ENCODE measurements around the gene TBX4.
A peak's percentile ranks its signal among the peaks of the same experiment; 100 is the strongest.

The TBX4 gene

GRCh38 chr17:61485067-61485775, 33.0 kb downstream of the TBX4 start:
- no peaks in the 10 kb centered on the region for H3K27me3 ChIP-seq (ENCODE audit: control insufficient read depth in 2 of 2, insufficient read depth in 2 of 2, low read length in 2 of 2)
- H3K4me3 ChIP-seq (ENCODE audit: low read length in 2 of 2): no peak overlapping the region
- no peaks in the 10 kb centered on the region for H3K36me3 ChIP-seq (ENCODE audit: control insufficient read depth in 2 of 2, insufficient read depth in 2 of 2, low read length in 2 of 2)
- no peak overlapping the region for H3K9ac ChIP-seq (ENCODE audit: low read depth in 1 of 2, low read length in 2 of 2)
- H3K4me1 ChIP-seq (ENCODE audit: control insufficient read depth in 2 of 2, insufficient read depth in 2 of 2, low read length in 2 of 2): peaks cover 5 to 18% of the 10 kb centered on the region in 2 donors
- H3K27ac ChIP-seq (ENCODE audit: low read depth in 2 of 2, low read length in 2 of 2): no peak overlapping the region
- H3K9me3 ChIP-seq (ENCODE audit: control insufficient read depth in 2 of 2, low read length in 2 of 2): no peaks in the 10 kb centered on the region

- Histone ChIP-seq H3K9me3 (ENCODE audit: control insufficient read depth in 2 of 2, low read length in 2 of 2) (no peaks in the 10 kb centered on the region), H3K36me3 (ENCODE audit: control insufficient read depth in 2 of 2, insufficient read depth in 2 of 2, low read length in 2 of 2) (no peaks in the 10 kb centered on the region), H3K9ac (ENCODE audit: low read depth in 1 of 2, low read length in 2 of 2) (no peak overlapping the region), H3K4me1 (ENCODE audit: control insufficient read depth in 2 of 2, insufficient read depth in 2 of 2, low read length in 2 of 2) (peaks cover 5 to 18% of the 10 kb centered on the region in 2 donors), H3K27me3 (ENCODE audit: control insufficient read depth in 2 of 2, insufficient read depth in 2 of 2, low read length in 2 of 2) (no peaks in the 10 kb centered on the region), H3K27ac (ENCODE audit: low read depth in 2 of 2, low read length in 2 of 2) (no peak overlapping the region), H3K4me3 (ENCODE audit: low read length in 2 of 2) (no peak overlapping the region)
These were observed 34.2 kb downstream of the TBX4 start for GRCh38 chr17:61486135-61487120.

DNA sequence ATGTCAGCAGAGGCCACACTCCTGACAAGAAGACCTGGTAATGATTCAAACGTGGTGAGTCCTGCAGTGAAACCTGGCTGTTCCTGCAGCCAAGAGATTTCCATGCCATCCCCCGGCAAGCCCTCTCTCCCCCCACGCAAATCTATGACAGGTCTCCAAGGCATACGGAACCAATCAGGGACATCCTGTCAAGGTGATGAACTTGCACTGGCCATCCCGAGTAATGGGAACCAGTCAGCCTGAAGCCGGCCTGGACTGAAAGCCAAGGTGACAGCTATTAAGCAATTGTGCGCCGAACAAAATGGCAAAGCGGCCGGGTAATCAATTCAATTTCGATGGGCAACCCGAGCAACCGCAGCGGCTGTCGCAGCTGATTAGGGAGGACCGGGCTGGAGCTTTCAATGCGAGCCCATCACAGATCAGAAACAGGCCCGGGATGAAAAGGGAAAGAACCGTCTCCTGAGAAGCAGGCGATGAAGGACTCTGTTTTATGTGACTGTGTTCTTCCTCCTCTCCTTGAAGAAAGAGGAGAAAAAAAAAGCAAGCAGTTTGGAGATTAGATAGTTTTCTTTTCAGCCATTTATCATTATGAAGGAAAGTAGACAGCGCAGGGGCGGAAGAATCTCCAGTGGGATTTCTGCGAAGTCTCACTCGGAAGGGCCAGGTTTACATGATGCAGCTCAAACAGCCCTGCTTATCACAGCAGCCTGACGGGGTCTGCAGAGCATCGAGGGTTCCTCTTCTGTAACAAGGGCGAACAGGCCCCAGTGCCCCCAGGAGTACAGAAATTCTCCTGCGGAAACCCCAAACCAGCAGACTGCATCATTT, 35.2 kb downstream of the TBX4 start:
- no peaks in the 10 kb centered on the region for H3K36me3 ChIP-seq (ENCODE audit: control insufficient read depth in 2 of 2, insufficient read depth in 2 of 2, low read length in 2 of 2)

DNA sequence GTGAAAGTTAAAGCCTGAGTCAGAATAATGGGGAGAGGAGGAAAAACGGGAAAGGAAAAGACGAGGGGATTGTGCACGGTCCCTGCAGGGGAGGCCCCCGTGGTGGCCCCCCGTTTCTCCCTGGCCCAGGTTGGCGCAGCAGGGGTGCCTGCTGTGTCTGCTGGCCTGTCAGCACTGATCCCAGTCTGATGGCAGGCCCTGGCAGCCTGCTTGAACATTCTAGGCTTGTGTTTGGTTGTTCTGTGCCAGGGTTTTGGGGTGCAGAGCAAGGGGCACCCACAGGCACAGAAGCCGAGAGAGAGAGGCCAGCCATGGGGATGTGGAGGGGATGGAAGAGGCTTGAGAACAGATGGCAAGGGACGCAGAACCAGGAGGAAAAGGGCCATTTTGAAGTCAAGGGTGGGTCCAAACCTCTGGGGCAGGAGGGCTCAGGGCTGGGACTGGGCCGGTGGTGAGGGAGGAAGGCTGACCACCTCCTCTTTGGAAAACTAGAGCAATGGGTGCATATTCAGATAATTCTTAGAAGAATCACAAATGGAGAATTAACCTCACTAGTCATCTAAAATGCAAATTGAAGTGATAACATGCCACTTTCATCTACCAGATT, 35.9 kb downstream of the TBX4 start:
- H3K36me3 ChIP-seq (ENCODE audit: control insufficient read depth in 2 of 2, insufficient read depth in 2 of 2, low read length in 2 of 2): no peaks in the 10 kb centered on the region
- no peaks in the 10 kb centered on the region for H3K27me3 ChIP-seq (ENCODE audit: control insufficient read depth in 2 of 2, insufficient read depth in 2 of 2, low read length in 2 of 2)
- H3K4me3 ChIP-seq (ENCODE audit: low read length in 2 of 2): no peak overlapping the region
- H3K4me1 ChIP-seq (ENCODE audit: control insufficient read depth in 2 of 2, insufficient read depth in 2 of 2, low read length in 2 of 2): peaks cover 5 to 18% of the 10 kb centered on the region in 2 donors
- H3K9ac ChIP-seq (ENCODE audit: low read depth in 1 of 2, low read length in 2 of 2): no peak overlapping the region
- H3K27ac ChIP-seq (ENCODE audit: low read depth in 2 of 2, low read length in 2 of 2): no peak overlapping the region
- H3K9me3 ChIP-seq (ENCODE audit: control insufficient read depth in 2 of 2, low read length in 2 of 2): no peaks in the 10 kb centered on the region

More for the DNA sequence above, 35.2 kb downstream of the TBX4 start:
- Histone ChIP-seq H3K4me1 (ENCODE audit: control insufficient read depth in 2 of 2, insufficient read depth in 2 of 2, low read length in 2 of 2) (peaks cover 5 to 18% of the 10 kb centered on the region in 2 donors), H3K9ac (ENCODE audit: low read depth in 1 of 2, low read length in 2 of 2) (no peak overlapping the region), H3K27me3 (ENCODE audit: control insufficient read depth in 2 of 2, insufficient read depth in 2 of 2, low read length in 2 of 2) (no peaks in the 10 kb centered on the region), H3K4me3 (ENCODE audit: low read length in 2 of 2) (no peak overlapping the region), H3K9me3 (ENCODE audit: control insufficient read depth in 2 of 2, low read length in 2 of 2) (no peaks in the 10 kb centered on the region), H3K27ac (ENCODE audit: low read depth in 2 of 2, low read length in 2 of 2) (no peak overlapping the region)

GRCh38 chr17:61488878-61489718, 36.9 kb downstream of the TBX4 start:
- H3K27me3 ChIP-seq (ENCODE audit: control insufficient read depth in 2 of 2, insufficient read depth in 2 of 2, low read length in 2 of 2): no peaks in the 10 kb centered on the region
- H3K27ac ChIP-seq (ENCODE audit: low read depth in 2 of 2, low read length in 2 of 2): peak overlapping the region; percentile 48 to 64
- no peaks in the 10 kb centered on the region for H3K36me3 ChIP-seq (ENCODE audit: control insufficient read depth in 2 of 2, insufficient read depth in 2 of 2, low read length in 2 of 2)
- no peak overlapping the region for H3K4me3 ChIP-seq (ENCODE audit: low read length in 2 of 2)
- peaks cover 5 to 18% of the 10 kb centered on the region in 2 donors for H3K4me1 ChIP-seq (ENCODE audit: control insufficient read depth in 2 of 2, insufficient read depth in 2 of 2, low read length in 2 of 2)
- H3K9me3 ChIP-seq (ENCODE audit: control insufficient read depth in 2 of 2, low read length in 2 of 2): no peaks in the 10 kb centered on the region
- H3K9ac ChIP-seq (ENCODE audit: low read depth in 1 of 2, low read length in 2 of 2): peak overlapping the region in 1 of 2 donors; percentile 44

DNA sequence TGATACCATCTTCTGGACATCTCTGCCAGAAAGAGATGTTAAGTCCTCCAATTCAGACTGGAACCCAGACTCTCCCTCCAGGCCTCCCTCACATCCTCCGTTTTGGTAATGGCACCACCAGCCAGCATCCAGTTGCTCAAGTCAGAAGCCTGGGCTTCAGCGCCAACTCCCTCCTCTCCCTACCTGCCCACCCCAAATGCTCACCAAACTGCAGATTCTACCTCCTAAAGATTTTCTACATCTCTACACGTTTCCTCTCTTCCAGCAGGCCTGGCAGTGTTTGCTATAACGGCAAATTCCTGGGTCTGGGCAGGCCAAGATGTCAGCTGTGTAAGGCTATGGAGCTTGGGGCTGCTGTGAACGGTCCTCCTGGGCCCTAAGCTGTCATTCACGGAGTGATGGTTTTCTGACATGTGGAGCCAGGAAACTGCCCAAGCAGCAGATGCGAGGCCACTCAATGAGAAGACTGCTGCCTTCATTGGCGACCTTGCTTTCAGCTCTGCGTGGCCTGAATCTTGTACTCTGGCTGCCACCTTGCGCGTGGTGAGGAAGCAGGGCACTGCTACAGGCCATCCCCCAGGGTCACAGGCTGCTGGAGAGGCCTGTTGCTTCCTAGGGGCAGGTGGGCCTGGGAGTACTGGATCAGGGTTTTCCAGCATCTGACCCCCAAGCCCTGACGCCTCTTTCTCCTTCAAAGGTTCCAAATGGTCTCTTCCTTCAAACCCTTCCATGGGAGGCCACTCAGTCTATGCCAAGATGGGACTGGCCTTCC, 37.7 kb downstream of the TBX4 start:
- Histone ChIP-seq H3K4me1 (ENCODE audit: control insufficient read depth in 2 of 2, insufficient read depth in 2 of 2, low read length in 2 of 2) (peaks cover 10 to 18% of the 10 kb centered on the region in 2 donors), H3K36me3 (ENCODE audit: control insufficient read depth in 2 of 2, insufficient read depth in 2 of 2, low read length in 2 of 2) (no peaks in the 10 kb centered on the region), H3K9ac (ENCODE audit: low read depth in 1 of 2, low read length in 2 of 2) (peak overlapping the region in 1 of 2 donors; percentile 44), H3K4me3 (ENCODE audit: low read length in 2 of 2) (no peak overlapping the region), H3K27me3 (ENCODE audit: control insufficient read depth in 2 of 2, insufficient read depth in 2 of 2, low read length in 2 of 2) (no peaks in the 10 kb centered on the region), H3K27ac (ENCODE audit: low read depth in 2 of 2, low read length in 2 of 2) (peak overlapping the region; percentile 48 to 64), H3K9me3 (ENCODE audit: control insufficient read depth in 2 of 2, low read length in 2 of 2) (no peaks in the 10 kb centered on the region)

- no peak overlapping the region for H3K4me3 ChIP-seq (ENCODE audit: low read length in 2 of 2)
- no peak overlapping the region for H3K27ac ChIP-seq (ENCODE audit: low read depth in 2 of 2, low read length in 2 of 2)
- H3K36me3 ChIP-seq (ENCODE audit: control insufficient read depth in 2 of 2, insufficient read depth in 2 of 2, low read length in 2 of 2): no peaks in the 10 kb centered on the region
- peaks cover 10 to 18% of the 10 kb centered on the region in 2 donors for H3K4me1 ChIP-seq (ENCODE audit: control insufficient read depth in 2 of 2, insufficient read depth in 2 of 2, low read length in 2 of 2)
- H3K9me3 ChIP-seq (ENCODE audit: control insufficient read depth in 2 of 2, low read length in 2 of 2): no peaks in the 10 kb centered on the region
- no peak overlapping the region for H3K9ac ChIP-seq (ENCODE audit: low read depth in 1 of 2, low read length in 2 of 2)
- no peaks in the 10 kb centered on the region for H3K27me3 ChIP-seq (ENCODE audit: control insufficient read depth in 2 of 2, insufficient read depth in 2 of 2, low read length in 2 of 2)
These were observed 38.3 kb downstream of the TBX4 start for GRCh38 chr17:61490540-61490975.

- no peak overlapping the region for H3K4me3 ChIP-seq (ENCODE audit: low read length in 2 of 2)
- H3K9me3 ChIP-seq (ENCODE audit: control insufficient read depth in 2 of 2, low read length in 2 of 2): no peaks in the 10 kb centered on the region
- H3K9ac ChIP-seq (ENCODE audit: low read depth in 1 of 2, low read length in 2 of 2): no peak overlapping the region
- no peak overlapping the region for H3K27ac ChIP-seq (ENCODE audit: low read depth in 2 of 2, low read length in 2 of 2)
- peaks cover 10 to 18% of the 10 kb centered on the region in 2 donors for H3K4me1 ChIP-seq (ENCODE audit: control insufficient read depth in 2 of 2, insufficient read depth in 2 of 2, low read length in 2 of 2)
- H3K36me3 ChIP-seq (ENCODE audit: control insufficient read depth in 2 of 2, insufficient read depth in 2 of 2, low read length in 2 of 2): no peaks in the 10 kb centered on the region
- H3K27me3 ChIP-seq (ENCODE audit: control insufficient read depth in 2 of 2, insufficient read depth in 2 of 2, low read length in 2 of 2): no peaks in the 10 kb centered on the region
These were observed 39.8 kb downstream of the TBX4 start for GRCh38 chr17:61491981-61492380.

Data from mucosa of rectum (tissue), 2 donors.